Gastrocnemius medialis (tissue), 4 donors: ENCODE results near the gene EEFSEC. TPM values are rescaled to one million over a fixed set of nuclear protein-coding genes. Genes with fewer than 3 reads are reported as not detected.

Experiments used
- ATAC-seq, 2 donors: fragments of 150-250 bp; one replicate each; pipeline ENCODE4 v1.9.1; 2016
- DNase-seq, 2 donors: peaks; one replicate each; pipeline ENCODE4 v3.0.0-alpha.2; 2019
- H3K27ac ChIP-seq, 4 donors: fragments of 200-600 bp; sonication (generic); 1 replicate in 1 of 4; 2 replicates in 3 of 4; pipeline ENCODE4 v1.5.1; 2016 to 2018; ENCODE audit warnings: mild to moderate bottlenecking in 2 of 4, moderate library complexity in 1 of 4
- H3K27me3 ChIP-seq, 3 donors: fragments of 200-600 bp; sonication (generic) in 2 of 3; 1 replicate in 1 of 3; 2 replicates in 2 of 3; pipeline versions ENCODE4 v1.5.1 to v1.6.0; 2016 to 2019; ENCODE audit warnings: mild to moderate bottlenecking in 1 of 3, moderate library complexity in 1 of 3
- H3K36me3 ChIP-seq, 2 donors: fragments of 200-600 bp; sonication (generic) in 1 of 2; one replicate each; pipeline ENCODE4 v1.5.1; 2017 to 2018
- H3K4me1 ChIP-seq, 2 donors: fragments of 200-600 bp; sonication (generic) in 1 of 2; one replicate each; pipeline ENCODE4 v1.5.1; 2016 to 2017; ENCODE audit warnings: mild to moderate bottlenecking in 2 of 2
- H3K4me3 ChIP-seq, 4 donors: fragments of 200-600 bp; sonication (generic) in 3 of 4; 1 replicate in 1 of 4; 2 replicates in 3 of 4; pipeline ENCODE4 v1.5.1; 2016 to 2019; ENCODE audit warnings: mild to moderate bottlenecking in 2 of 4
- H3K9me3 ChIP-seq, 3 donors: fragments of 200-600 bp; sonication (generic) in 2 of 3; 1 replicate in 1 of 3; 2 replicates in 2 of 3; pipeline ENCODE4 v1.5.1; 2016 to 2019
- CTCF ChIP-seq, 5 experiments: fragments of 450-650 bp in 3 of 5; fragments of 200-600 bp in 2 of 5; sonication (generic) in 2 of 5; IDR thresholded peaks in 4 of 5; conservative IDR thresholded peaks in 1 of 5; 1 replicate in 4 of 5; 2 replicates in 1 of 5; pipeline ENCODE4 v1.5.1; 2016 to 2019; ENCODE audit warnings: antibody characterized with exemption in 5 of 5, mild to moderate bottlenecking in 3 of 5, moderate library complexity in 3 of 5
- POLR2A ChIP-seq, 2 donors: fragments of 450-650 bp; IDR thresholded peaks; one replicate each; pipeline ENCODE4 v1.6.1; 2017; ENCODE audit warnings: antibody characterized with exemption in 2 of 2, mild to moderate bottlenecking in 2 of 2, moderate library complexity in 2 of 2
- in situ Hi-C, 4 donors: fragments of 200-750 bp; cut with MboI; loops; one replicate each; pipeline versions ENCODE4 v1.15.0 to v1.8.0; 2017; ENCODE audit warnings: low sequenced_read_pairs in 4 of 4
- intact Hi-C: fragments of 100-400 bp; cut with DNase I; formaldehyde crosslinking; loops from one replicate; pipeline ENCODE4 v1.15.1; 2023; ENCODE audit warnings: low total_unique reads
- total RNA-seq, 4 donors: library from RNA; depleted of rRNA; stranded (reverse); fragments of >200 nt; gene quantifications; one replicate each; pipeline versions ENCODE4 v1.1.0 to v1.2.3, GENCODE V29; 2016

EEFSEC gene
- total RNA-seq, 4 donors from 2014 or later, result 21.0 to 29.4 (median 23.4) TPM

DNA sequence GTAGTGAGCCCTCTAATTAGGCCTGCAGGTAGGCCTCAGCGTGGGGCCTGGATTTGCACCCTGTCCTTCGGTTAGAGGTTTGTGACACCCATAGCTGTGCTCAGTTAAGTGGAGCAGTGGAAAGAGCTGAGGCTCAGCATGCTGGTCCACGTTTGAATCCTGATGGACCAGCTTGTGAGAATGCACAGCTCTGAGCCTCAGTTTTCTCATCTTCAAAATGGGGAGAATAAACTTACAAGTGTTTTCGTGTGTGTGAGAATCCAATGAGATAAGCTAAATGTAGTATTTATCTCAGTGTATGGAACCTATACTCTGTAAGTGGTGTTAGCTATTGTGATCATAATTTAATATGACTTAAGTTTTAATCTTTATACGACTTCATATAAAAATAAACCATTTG is 22.5 kb downstream of the EEFSEC start:
- Histone ChIP-seq H3K9me3 (no peaks in the 10 kb centered on the region), H3K27ac (no peak overlapping the region), H3K27me3 (no peaks in the 10 kb centered on the region), H3K4me1 (peaks cover 41 to 48% of the 10 kb centered on the region in 2 donors), H3K4me3 (no peak overlapping the region), H3K36me3 (no peaks in the 10 kb centered on the region)
- DNase-seq, result no peak
- in situ Hi-C loops, result loop anchor here in 1 of 4 donors (10.0 kb wide), 2 partner anchors 149 to 329 kb away; no protein-coding TSS in a partner anchor
- intact Hi-C loops, result loop anchor here (10.0 kb wide), 2 partner anchors 259 to 429 kb away; no protein-coding TSS in a partner anchor
- no peak for ATAC-seq
- TF ChIP-seq POLR2A (IDR thresholded peaks at IDR 0.05) (no peak), CTCF (IDR thresholded peaks at IDR 0.05 in 4 of 5, conservative IDR thresholded peaks at IDR 0.05 in 1 of 5) (no peak)

GRCh38 chr3:128176276-128176833 is 23.1 kb downstream of the EEFSEC start:
- Histone ChIP-seq H3K36me3 (no peaks in the 10 kb centered on the region), H3K27me3 (no peaks in the 10 kb centered on the region), H3K27ac (no peak overlapping the region), H3K4me1 (peaks cover 46 to 54% of the 10 kb centered on the region in 2 donors), H3K9me3 (no peaks in the 10 kb centered on the region), H3K4me3 (no peak overlapping the region)
- in situ Hi-C loops (loop anchor here in 1 of 4 donors (10.0 kb wide), 2 partner anchors 148 to 328 kb away; no protein-coding TSS in a partner anchor), intact Hi-C loops (loop anchor here (10.0 kb wide), 2 partner anchors 258 to 428 kb away; no protein-coding TSS in a partner anchor)
- no peak for DNase-seq
- ATAC-seq, result no peak
- TF ChIP-seq POLR2A (IDR thresholded peaks at IDR 0.05), result no peak
- no peak for TF ChIP-seq CTCF (IDR thresholded peaks at IDR 0.05 in 4 of 5, conservative IDR thresholded peaks at IDR 0.05 in 1 of 5)

- TF ChIP-seq CTCF (IDR thresholded peaks at IDR 0.05 in 4 of 5, conservative IDR thresholded peaks at IDR 0.05 in 1 of 5), result no peak
- no peak for TF ChIP-seq POLR2A (IDR thresholded peaks at IDR 0.05)
- H3K4me1 ChIP-seq, result peaks cover 54 to 65% of the 10 kb centered on the region in 2 donors
- H3K36me3 ChIP-seq, result no peaks in the 10 kb centered on the region
- no peaks in the 10 kb centered on the region for H3K27me3 ChIP-seq
- intact Hi-C loops, result loop anchor here (10.0 kb wide), 2 partner anchors 257 to 427 kb away; no protein-coding TSS in a partner anchor
- ATAC-seq (no peak), DNase-seq (no peak)
- H3K9me3 ChIP-seq, result no peaks in the 10 kb centered on the region
- in situ Hi-C loops, result loop anchor here in 1 of 4 donors (10.0 kb wide), 2 partner anchors 147 to 327 kb away; no protein-coding TSS in a partner anchor
- H3K4me3 ChIP-seq, result no peak overlapping the region
- no peak overlapping the region for H3K27ac ChIP-seq
These were observed 24.6 kb downstream of the EEFSEC start for GRCh38 chr3:128177865-128178264.

DNA sequence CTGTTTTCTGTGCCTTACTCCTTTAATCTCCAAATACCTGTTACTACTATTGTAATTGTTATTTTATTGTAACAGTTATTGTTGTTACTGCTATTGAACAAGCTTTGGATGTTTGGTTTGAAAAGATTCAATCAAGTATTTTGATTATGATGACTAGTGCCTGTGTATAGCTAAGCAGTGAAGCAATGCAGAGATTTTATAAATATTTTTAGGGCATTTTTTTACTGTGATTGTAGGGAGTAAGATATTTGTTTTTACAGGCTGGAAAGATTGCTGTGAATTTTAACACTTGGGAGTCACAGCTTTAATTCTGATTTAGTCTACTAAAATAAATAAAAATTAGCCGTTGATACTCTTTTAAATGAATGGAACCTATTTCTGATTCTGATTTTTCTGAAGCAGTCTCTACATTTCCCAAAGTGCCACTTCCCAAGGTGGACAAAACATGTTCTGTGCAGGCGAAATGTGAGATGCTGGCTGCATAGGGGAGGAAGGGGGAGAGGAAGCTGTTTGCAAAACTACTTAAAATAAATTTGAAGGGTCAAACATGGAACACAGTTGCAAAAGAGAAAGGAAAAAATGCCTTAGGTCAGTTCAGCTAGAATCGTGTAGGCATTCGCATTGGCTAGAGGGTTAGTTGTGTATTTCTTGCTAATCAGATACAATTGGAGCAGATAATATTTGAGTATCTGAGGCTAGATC is 25.7 kb downstream of the EEFSEC start:
- intact Hi-C loops, result loop anchor here (10.0 kb wide), 2 partner anchors 256 to 426 kb away; no protein-coding TSS in a partner anchor
- DNase-seq, result no peak
- no peak for TF ChIP-seq CTCF (IDR thresholded peaks at IDR 0.05 in 4 of 5, conservative IDR thresholded peaks at IDR 0.05 in 1 of 5)
- TF ChIP-seq POLR2A (IDR thresholded peaks at IDR 0.05), result no peak
- H3K9me3 ChIP-seq, result no peaks in the 10 kb centered on the region
- ATAC-seq, result no peak
- no peak overlapping the region for H3K27ac ChIP-seq
- H3K36me3 ChIP-seq, result no peaks in the 10 kb centered on the region
- no peak overlapping the region for H3K4me3 ChIP-seq
- peaks cover 51 to 60% of the 10 kb centered on the region in 2 donors for H3K4me1 ChIP-seq
- no peaks in the 10 kb centered on the region for H3K27me3 ChIP-seq
- in situ Hi-C loops, result loop anchor here in 1 of 4 donors (10.0 kb wide), 2 partner anchors 146 to 326 kb away; no protein-coding TSS in a partner anchor
